MM.1S (cell line): Measurements from ENCODE around the gene AP1G1.

Experiments
- DNase-seq: peaks from one replicate; pipeline ENCODE4 v3.0.0-alpha.2; 2015
- H2AFZ ChIP-seq: fragments of 300-600 bp; sonication (generic); 2 replicates; pipeline ENCODE4 v1.6.0; 2016; ENCODE audit warnings: antibody characterized with exemption, low read length
- H3F3A ChIP-seq: fragments of 300-600 bp; sonication (generic); 2 replicates; pipeline ENCODE4 v1.6.1; 2016; ENCODE audit warnings: mild to moderate bottlenecking, antibody characterized with exemption, low read length, moderate library complexity, mixed read lengths; ENCODE audit not compliant: insufficient read depth
- H3K27ac ChIP-seq: fragments of 300-600 bp; sonication (generic); 2 replicates; pipeline ENCODE4 v1.5.1; 2016; ENCODE audit warnings: mild to moderate bottlenecking, low read length
- H3K27me3 ChIP-seq: fragments of 300-600 bp; sonication (generic); replicated peaks from 2 replicates; pipeline ENCODE4 v1.6.0; 2016; ENCODE audit warnings: low read length; ENCODE audit not compliant: insufficient read depth
- H3K36me3 ChIP-seq: fragments of 300-600 bp; sonication (generic); replicated peaks from 2 replicates; pipeline ENCODE4 v1.6.1; 2016; ENCODE audit warnings: mild to moderate bottlenecking, low read length, mixed read lengths; ENCODE audit not compliant: insufficient read depth
- H3K4me1 ChIP-seq: fragments of 300-600 bp; sonication (generic); 2 replicates; pipeline ENCODE4 v1.6.1; 2016; ENCODE audit warnings: low read length, mixed read lengths
- H3K4me2 ChIP-seq: fragments of 300-600 bp; sonication (generic); 2 replicates; pipeline ENCODE4 v1.6.0; 2016; ENCODE audit warnings: low read depth, low read length
- H3K4me3 ChIP-seq: fragments of 300-600 bp; sonication (generic); 2 replicates; pipeline ENCODE4 v1.5.1; 2016; ENCODE audit warnings: low read length, mixed read lengths
- H3K79me2 ChIP-seq: fragments of 300-600 bp; sonication (generic); 2 replicates; pipeline ENCODE4 v1.6.1; 2016; ENCODE audit warnings: mixed run types, low read length, mixed read lengths
- H3K9ac ChIP-seq: fragments of 300-600 bp; sonication (generic); 2 replicates; pipeline ENCODE4 v1.6.1; 2016; ENCODE audit warnings: low read length, mixed read lengths
- H3K9me2 ChIP-seq: fragments of 300-600 bp; sonication (generic); replicated peaks from 2 replicates; pipeline ENCODE4 v1.6.1; 2016; ENCODE audit warnings: mild to moderate bottlenecking, low read length, mixed read lengths; ENCODE audit not compliant: insufficient read depth
- H3K9me3 ChIP-seq: fragments of 300-600 bp; sonication (generic); replicated peaks from 2 replicates; pipeline ENCODE4 v1.6.1; 2016; ENCODE audit warnings: mild to moderate bottlenecking, low read length, mixed read lengths; ENCODE audit not compliant: insufficient read depth
- H4K20me1 ChIP-seq: fragments of 300-600 bp; sonication (generic); 2 replicates; pipeline ENCODE4 v1.6.1; 2016; ENCODE audit warnings: mild to moderate bottlenecking, low read length, moderate library complexity, mixed read lengths; ENCODE audit not compliant: insufficient read depth
- EZH2 ChIP-seq: fragments of 300-600 bp; sonication (generic); optimal IDR thresholded peaks from 2 replicates; pipeline ENCODE3; 2017; ENCODE audit warnings: low read depth, mild to moderate bottlenecking, antibody characterized with exemption, low read length, mixed read lengths
- EZH2phosphoT487 ChIP-seq: fragments of 300-600 bp; sonication (generic); IDR thresholded peaks from 2 replicates; pipeline ENCODE4 v1.6.1; 2018; ENCODE audit warnings: antibody characterized with exemption, low read length
- TF ChIP-seq, protein P1 (sequence below): fragments of 300-600 bp; sonication (generic); IDR thresholded peaks from 2 replicates; pipeline ENCODE4 v1.5.1; 2016; ENCODE audit warnings: antibody characterized with exemption, low read length, mixed read lengths

Gene AP1G1

DNA sequence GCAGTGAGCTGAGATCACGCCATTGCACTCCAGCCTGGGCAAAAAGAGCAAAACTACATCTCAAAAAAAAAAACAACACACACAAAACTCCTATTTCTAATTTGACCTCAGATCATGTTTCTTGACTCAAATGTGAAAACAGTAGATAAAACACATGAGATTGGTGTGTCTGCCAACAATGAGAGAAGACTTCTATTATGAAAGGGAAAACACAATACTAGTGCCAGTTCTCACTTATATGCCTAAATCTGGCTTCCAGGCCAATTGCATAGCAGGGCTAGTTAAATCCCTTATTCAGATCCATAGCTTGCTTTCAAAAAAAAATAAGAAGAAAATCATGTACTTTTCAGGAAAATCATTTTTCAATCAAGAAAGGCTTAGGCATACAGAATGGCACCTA, 39.4 kb downstream of the AP1G1 start:
- H3K9me3 ChIP-seq = no peaks in the 10 kb centered on the region
- no peak overlapping the region for H3K4me3 ChIP-seq
- H3K27me3 ChIP-seq = no peaks in the 10 kb centered on the region
- H3K27ac ChIP-seq = no peak overlapping the region
- peaks cover 13% of the 10 kb centered on the region for H3K79me2 ChIP-seq
- no peak overlapping the region for H2AFZ ChIP-seq
- no peak for TF ChIP-seq EZH2
- TF ChIP-seq EZH2phosphoT487 = no peak
- no peaks in the 10 kb centered on the region; the same call in 1 of the 2 replicates for H3F3A ChIP-seq
- no peaks in the 10 kb centered on the region for H4K20me1 ChIP-seq
- no peak overlapping the region for H3K4me2 ChIP-seq
- H3K9ac ChIP-seq = no peak overlapping the region
- DNase-seq = no peak
- peaks cover 4% of the 10 kb centered on the region for H3K36me3 ChIP-seq
- no peaks in the 10 kb centered on the region for H3K4me1 ChIP-seq
- H3K9me2 ChIP-seq = no peaks in the 10 kb centered on the region

DNA sequence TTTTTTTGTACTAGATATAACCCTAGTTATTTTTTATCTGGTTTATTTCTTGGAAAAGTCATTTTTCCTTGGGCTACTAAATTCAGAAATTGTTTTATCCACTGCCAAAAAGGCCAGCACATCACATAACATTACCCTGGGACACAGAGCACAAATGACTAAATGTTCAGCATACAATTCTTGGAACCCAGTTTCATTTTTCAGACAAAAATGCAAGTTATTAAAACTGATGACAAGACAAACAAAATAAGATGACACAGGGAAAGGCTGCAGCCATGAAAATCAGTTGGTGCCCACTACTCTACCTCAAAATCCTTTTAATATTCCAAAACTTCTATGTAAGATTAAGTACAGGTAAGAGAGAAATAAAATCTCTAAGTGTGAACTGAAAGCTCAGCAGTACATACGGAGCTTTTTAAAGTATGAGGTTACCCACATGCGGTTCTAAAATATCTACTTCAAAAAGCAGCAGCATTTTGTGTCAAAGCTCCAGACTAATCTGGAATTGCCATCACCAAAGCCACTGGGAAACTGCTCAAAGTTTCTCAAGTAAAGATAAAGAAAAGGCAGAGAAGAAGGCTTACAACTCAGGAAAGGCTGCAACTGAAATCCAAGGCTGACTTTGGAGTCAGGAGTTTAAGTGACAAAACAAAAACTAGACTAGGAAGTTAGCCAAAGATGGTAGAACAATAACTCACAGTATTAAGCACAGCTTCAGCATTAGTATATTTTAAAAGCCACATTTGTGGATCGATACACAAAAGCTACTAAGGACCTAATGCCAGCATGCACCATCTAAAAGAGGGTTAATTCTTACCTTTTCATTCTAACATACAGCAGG, 41.4 kb downstream of the AP1G1 start:
- H3K79me2 ChIP-seq = peaks cover 8% of the 10 kb centered on the region; the same call in 1 of the 2 replicates
- no peak overlapping the region for H3K4me3 ChIP-seq
- peaks cover 11% of the 10 kb centered on the region for H3K36me3 ChIP-seq
- no peaks in the 10 kb centered on the region; the same call in 1 of the 2 replicates for H3F3A ChIP-seq
- H2AFZ ChIP-seq = no peak overlapping the region
- no peaks in the 10 kb centered on the region for H3K27me3 ChIP-seq
- H3K9me2 ChIP-seq = no peaks in the 10 kb centered on the region
- no peaks in the 10 kb centered on the region for H3K9me3 ChIP-seq
- H3K9ac ChIP-seq = no peak overlapping the region
- no peak overlapping the region for H3K27ac ChIP-seq
- DNase-seq = no peak
- no peaks in the 10 kb centered on the region for H3K4me1 ChIP-seq
- H3K4me2 ChIP-seq = no peak overlapping the region
- H4K20me1 ChIP-seq = no peaks in the 10 kb centered on the region
- no peak for TF ChIP-seq EZH2
- TF ChIP-seq, protein P1, sequence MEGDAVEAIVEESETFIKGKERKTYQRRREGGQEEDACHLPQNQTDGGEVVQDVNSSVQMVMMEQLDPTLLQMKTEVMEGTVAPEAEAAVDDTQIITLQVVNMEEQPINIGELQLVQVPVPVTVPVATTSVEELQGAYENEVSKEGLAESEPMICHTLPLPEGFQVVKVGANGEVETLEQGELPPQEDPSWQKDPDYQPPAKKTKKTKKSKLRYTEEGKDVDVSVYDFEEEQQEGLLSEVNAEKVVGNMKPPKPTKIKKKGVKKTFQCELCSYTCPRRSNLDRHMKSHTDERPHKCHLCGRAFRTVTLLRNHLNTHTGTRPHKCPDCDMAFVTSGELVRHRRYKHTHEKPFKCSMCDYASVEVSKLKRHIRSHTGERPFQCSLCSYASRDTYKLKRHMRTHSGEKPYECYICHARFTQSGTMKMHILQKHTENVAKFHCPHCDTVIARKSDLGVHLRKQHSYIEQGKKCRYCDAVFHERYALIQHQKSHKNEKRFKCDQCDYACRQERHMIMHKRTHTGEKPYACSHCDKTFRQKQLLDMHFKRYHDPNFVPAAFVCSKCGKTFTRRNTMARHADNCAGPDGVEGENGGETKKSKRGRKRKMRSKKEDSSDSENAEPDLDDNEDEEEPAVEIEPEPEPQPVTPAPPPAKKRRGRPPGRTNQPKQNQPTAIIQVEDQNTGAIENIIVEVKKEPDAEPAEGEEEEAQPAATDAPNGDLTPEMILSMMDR = no peak
- no peak for TF ChIP-seq EZH2phosphoT487

DNA sequence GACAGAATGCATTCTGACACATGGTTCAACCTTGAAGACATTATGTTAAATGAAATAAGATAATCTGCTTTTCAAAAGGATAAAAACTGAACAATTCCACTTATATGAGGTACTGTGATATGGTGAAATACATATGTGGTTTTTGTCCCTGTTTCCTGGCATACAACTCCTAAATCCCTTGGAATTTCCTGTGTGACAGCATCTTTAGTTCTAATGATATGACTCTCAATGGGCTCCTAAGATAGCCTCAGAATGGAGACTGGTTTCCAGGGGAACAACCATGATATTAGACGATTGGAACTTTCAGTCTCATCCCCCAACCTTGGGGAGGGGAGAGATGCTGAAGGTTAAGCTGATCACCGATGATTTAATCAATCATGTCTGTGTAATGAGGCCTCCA, 46.4 kb downstream of the AP1G1 start:
- Histone ChIP-seq H3K4me3 (no peak overlapping the region), H3K27ac (no peak overlapping the region), H3K27me3 (no peaks in the 10 kb centered on the region), H3K9me2 (no peaks in the 10 kb centered on the region), H3F3A (no peaks in the 10 kb centered on the region; the same call in 1 of the 2 replicates), H3K79me2 (peaks cover 4% of the 10 kb centered on the region; the same call in 1 of the 2 replicates), H3K4me2 (no peak overlapping the region), H3K4me1 (no peaks in the 10 kb centered on the region), H3K36me3 (peaks cover 11% of the 10 kb centered on the region; the same call in 1 of the 2 replicates), H2AFZ (no peak overlapping the region), H4K20me1 (no peaks in the 10 kb centered on the region), H3K9me3 (no peaks in the 10 kb centered on the region), H3K9ac (no peak overlapping the region)
- no peak for DNase-seq
- TF ChIP-seq EZH2phosphoT487 = no peak
- TF ChIP-seq EZH2 = no peak
- TF ChIP-seq, protein P1 = no peak

DNA sequence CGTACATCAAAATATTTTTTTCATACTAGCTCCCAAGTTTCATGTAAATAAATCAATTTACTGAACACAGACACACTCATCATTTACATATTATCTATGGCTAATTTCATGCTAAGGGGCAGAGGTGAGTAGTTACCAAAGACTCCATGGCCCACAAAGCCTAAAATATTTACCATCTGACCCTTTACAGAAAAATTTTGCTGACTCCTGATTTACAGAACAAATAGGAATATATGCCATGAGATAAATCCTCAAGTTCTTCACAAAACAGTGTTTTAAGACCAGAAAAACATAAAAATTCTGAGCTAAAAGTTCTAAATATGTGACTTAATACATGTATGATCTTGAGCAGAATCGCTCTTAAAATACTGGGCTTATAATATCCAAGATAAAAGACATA, 47.5 kb downstream of the AP1G1 start:
- no peaks in the 10 kb centered on the region for H3K9me3 ChIP-seq
- H3K9ac ChIP-seq = no peak overlapping the region
- H2AFZ ChIP-seq = no peak overlapping the region
- H3F3A ChIP-seq = no peaks in the 10 kb centered on the region
- H3K4me2 ChIP-seq = no peak overlapping the region
- H3K36me3 ChIP-seq = peaks cover 11% of the 10 kb centered on the region; the same call in 1 of the 2 replicates
- TF ChIP-seq EZH2phosphoT487 = no peak
- TF ChIP-seq EZH2 = no peak
- TF ChIP-seq, protein P1 = no peak
- H3K4me3 ChIP-seq = no peak overlapping the region
- H3K4me1 ChIP-seq = no peaks in the 10 kb centered on the region
- DNase-seq = no peak
- H3K79me2 ChIP-seq = peaks cover 4% of the 10 kb centered on the region; the same call in 1 of the 2 replicates
- no peaks in the 10 kb centered on the region for H3K9me2 ChIP-seq
- H3K27ac ChIP-seq = no peak overlapping the region
- no peaks in the 10 kb centered on the region for H3K27me3 ChIP-seq
- H4K20me1 ChIP-seq = no peaks in the 10 kb centered on the region
